ENCODE measurements around the gene MZT2A.
"Not testable (repeated sequence)": the region's sequence is repeated elsewhere in the genome, so short reads cannot be mapped to it uniquely, and the experiment has no call there.

The MZT2A gene

GRCh38 chr2:131516621-131517020 is 24.4 kb upstream of the MZT2A start:
- peak; percentile 31 for TF ChIP-seq CTCF (IDR thresholded peaks at IDR 0.05; ENCODE audit: low read depth, low read length, missing control alignments)
- H3K4me3 ChIP-seq (replicated peaks; ENCODE audit: low read depth, low read length); DNase-seq (ENCODE audit: extremely low read depth, low read depth): not testable (repeated sequence)

- no peak for DNase-seq (ENCODE audit: extremely low read depth, low read depth)
- no peak for TF ChIP-seq CTCF (IDR thresholded peaks at IDR 0.05; ENCODE audit: low read depth, low read length, missing control alignments)
- H3K4me3 ChIP-seq (replicated peaks; ENCODE audit: low read depth, low read length): no peak overlapping the region
Measured at GRCh38 chr2:131516011-131516410, 23.8 kb upstream of the MZT2A start.

GRCh38 chr2:131515235-131515634 is 23.0 kb upstream of the MZT2A start:
- H3K4me3 ChIP-seq (replicated peaks; ENCODE audit: low read depth, low read length); DNase-seq (ENCODE audit: extremely low read depth, low read depth): not testable (repeated sequence)

DNA sequence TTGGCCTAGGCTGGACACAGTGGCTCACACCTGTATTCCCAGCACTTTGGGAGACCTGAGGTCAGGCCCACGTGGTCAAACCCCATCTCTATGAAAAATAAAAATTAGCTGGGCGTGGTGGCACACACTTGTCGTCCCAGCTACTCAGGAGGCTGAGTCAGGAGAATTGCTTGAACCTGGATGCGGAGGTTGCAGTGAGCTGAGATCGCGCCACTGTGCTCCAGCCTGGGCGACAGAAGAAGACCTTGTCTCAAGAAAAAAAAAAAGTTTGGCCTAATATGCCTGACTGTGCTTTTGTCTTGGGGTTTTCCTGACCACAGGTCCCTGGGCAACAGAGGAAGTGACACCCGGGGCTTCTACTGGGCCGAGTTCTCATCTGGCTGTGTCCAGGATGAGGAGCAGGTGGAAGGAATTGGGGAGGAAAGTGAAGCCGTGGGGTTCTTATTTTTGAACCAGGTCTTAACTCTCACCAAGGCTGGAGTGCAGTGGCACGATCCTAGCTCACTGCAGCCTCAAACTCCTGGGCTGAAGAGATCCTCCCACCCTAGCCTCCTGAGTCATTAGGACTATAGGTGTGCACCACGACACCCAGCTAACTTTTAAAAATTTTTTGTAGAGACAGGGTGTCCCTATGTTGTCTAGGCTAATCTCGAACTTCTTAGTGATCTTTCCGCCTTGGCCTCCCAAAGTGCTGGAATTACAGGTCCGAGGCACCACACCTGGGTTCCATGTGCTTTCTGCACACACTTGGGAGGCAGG is 22.4 kb upstream of the MZT2A start:
- not testable (repeated sequence) for DNase-seq (ENCODE audit: extremely low read depth, low read depth); H3K4me3 ChIP-seq (replicated peaks; ENCODE audit: low read depth, low read length)

DNA sequence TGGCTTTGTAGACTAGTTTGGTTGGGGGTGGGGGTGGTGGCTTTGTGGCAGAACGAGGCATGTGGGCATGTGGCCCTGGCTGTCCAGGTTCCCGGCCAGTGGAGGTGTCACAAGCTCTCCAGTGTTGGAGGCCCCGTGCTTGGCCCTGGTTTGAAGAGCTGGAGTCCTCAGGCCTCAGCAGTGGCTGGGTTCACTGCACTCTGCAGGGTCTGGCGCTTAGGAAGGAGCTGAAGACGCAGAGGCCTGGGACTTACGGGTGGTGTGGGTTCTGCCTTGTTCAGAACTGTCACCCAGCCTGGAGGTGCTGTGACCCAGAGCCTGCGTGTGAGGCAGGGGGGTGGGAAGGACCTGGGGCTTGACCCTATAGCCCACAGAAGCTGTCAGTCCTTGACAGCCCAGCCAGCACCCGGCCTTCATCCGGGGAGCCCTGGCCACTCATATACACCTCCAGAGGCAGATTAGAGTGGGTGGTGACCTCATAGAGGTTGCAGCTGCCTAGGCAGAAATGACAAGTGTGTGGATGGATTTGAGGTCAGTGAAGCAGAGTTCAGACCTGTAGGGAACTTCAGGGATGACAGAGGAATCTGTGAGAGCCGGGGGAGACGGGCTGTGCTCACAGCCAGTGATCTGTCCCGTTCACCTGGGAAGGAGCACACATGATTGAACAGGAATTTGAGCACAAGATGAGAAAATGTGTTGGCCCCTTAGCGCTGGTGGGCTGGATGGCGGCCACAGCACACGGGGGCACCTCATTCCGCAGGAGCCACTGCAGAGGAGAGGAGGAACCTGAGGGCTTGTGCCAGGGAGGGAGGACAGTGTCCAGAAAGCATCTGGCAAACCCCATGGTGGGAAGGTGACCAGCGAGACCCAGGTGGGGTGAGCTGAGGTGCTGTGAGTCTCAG is 20.0 kb upstream of the MZT2A start:
- DNase-seq (ENCODE audit: extremely low read depth, low read depth); H3K4me3 ChIP-seq (replicated peaks; ENCODE audit: low read depth, low read length): not testable (repeated sequence)

DNA sequence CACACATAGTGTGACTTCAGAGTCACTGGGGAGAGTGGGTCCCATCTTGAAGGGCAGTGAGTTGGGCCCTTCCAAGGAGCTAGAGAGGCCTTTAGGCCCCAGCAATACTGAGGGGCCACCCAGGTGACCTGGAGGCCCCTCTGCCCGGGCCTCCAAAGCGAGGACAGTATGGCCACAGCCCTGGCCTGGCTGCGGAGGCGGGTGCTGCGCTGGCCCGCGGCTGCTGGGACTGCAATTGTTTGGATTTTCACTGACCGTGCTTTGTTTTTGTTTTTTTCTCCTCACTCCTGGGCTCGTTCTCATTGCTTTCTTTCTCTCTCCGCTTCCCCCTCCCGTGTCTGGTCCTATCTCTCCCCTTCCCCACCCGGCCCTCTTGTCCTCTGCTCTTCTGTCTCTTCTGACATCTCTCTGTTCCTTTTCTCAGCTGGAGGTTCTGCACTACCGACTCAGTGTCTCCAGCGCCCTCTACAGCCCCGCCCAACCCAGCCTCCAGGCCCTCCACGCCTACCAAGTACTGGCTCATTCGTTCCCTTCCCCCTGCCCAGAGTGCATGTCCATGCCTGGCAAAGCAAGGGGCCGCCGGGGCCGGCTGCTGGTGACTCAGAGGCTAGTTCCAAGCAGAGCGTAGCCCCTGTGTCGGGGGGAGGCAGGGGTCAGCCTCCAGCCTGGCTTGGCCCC is 19.2 kb upstream of the MZT2A start:
- not testable (repeated sequence) for H3K4me3 ChIP-seq (replicated peaks; ENCODE audit: low read depth, low read length); DNase-seq (ENCODE audit: extremely low read depth, low read depth)

DNA sequence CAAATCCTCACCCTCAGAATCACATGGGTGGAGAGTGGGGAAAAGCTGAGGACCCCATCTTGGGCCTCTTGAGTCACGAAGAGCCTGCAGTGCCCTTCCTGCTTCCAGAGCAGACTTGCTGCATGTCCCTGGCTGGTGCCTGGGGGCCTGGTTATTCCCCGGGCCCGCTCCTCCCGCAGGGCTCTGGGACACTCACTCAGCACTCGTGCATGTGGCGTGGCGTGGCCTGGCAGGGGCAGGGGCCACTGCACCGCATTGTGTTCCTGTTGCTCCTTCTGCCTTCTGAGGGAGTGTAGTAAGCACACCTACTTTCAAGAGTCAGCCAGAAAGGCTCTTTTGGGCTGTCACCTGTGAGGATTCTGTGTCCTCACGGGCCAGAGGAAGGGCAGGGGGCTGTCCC is 17.4 kb upstream of the MZT2A start:
- no peak for TF ChIP-seq CTCF (IDR thresholded peaks at IDR 0.05; ENCODE audit: low read depth, low read length, missing control alignments)
- H3K4me3 ChIP-seq (replicated peaks; ENCODE audit: low read depth, low read length): no peak overlapping the region
- DNase-seq (ENCODE audit: extremely low read depth, low read depth): no peak

DNA sequence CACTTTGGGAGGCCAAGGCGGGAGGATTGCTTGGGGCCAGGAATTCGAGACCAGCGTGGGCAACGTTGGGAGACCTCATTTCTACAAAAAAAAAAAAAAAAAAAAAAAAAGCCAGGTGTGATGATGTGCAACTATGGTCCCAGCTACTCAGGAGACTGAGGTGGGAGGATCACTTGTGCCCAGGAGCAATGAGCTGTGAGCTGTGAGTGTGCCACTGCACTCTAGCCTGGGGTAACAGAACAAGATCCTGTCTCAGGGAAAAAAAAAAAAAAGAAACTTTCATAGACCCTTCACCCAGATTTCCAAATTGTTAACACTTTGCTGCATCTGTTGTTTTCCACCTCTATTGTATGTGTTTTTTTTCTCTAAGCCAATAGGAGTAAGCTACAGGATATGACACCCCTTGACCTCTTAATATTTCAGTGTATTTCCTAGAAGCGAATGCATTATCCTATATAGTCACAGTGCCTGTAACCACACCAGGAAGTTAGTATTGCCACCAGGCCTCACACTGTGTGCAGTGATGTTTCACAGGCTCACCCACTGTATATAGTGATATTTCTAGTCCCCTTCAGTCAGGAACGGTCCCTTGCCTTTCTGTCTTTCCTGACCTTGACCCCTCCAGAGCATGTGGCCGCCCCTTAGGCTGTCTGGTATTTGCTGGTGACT is 12.0 kb upstream of the MZT2A start:
- not testable (repeated sequence) for H3K4me3 ChIP-seq (replicated peaks; ENCODE audit: low read depth, low read length); DNase-seq (ENCODE audit: extremely low read depth, low read depth)

DNA sequence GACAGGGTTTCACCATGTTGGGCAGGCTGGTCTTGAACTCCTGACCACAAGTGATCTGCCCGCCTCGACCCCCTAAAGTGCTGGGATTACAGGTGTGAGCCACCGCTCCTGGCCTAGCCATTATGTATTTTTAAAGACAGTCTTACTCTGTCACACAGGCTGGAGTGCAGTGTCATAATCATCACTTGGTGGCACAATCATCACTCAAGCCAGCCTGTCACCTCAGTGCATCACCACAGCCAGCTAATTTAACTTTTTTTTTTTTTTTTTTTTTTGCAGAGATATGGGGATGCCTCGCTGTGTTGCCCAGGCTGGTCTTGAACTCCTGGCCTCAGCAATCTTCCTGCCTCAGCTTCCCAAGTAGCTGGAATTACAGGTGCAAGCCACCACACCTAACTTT is 11.4 kb upstream of the MZT2A start:
- not testable (repeated sequence) for DNase-seq (ENCODE audit: extremely low read depth, low read depth); H3K4me3 ChIP-seq (replicated peaks; ENCODE audit: low read depth, low read length)

DNA sequence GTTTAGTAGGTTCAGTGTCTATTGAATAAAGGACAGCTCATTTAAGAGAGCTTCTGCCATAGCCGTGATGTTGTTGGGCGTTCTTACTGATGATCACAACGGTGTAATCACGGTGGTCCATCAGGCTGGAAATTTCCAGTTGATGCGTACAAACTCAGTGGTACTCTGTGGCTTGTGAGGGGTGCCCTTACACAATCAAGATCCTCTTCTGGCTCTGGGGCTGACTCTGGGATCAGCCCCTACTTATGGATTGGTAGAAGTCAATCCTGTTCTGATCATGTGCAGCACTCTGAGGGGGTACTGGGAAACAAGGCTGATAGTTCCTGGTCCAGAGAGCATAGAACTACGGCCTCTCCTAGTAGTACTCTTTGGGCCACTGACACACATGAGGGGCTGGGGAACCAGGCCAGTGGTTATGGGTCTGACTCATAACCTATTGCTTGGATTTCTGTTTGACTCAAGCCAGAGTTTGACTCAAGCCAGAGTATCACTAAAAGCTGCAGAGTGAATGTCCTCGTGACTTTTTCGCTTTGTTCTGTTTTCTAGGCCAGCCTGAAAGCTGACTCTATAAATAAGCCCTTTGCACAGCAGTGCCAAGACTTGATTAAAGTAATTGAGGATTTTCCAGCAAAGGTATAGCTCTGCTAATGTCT is 6.2 kb upstream of the MZT2A start:
- DNase-seq (ENCODE audit: extremely low read depth, low read depth); H3K4me3 ChIP-seq (replicated peaks; ENCODE audit: low read depth, low read length): not testable (repeated sequence)

DNA sequence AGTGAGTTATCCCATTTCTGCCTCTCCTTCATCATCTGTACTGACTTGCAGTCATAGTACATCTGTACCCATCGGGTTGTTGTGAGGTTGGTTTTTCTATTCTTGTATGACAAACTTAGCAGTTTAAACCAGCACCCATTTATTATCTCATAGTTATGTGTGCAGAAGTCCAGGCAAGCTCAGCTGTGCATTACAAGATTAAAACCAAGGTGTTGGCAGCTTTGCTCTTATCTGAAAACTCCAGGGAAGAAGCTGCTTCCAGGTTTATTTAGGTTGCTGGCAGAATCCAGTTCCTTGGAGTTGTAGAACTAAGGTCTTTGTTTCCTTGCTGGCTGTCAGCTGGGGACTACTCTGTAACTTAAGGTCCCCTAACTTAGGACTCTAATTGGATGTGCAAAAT is 3.3 kb upstream of the MZT2A start:
- DNase-seq (ENCODE audit: extremely low read depth, low read depth): not testable (repeated sequence)

More for the DNA sequence above, 3.3 kb upstream of the MZT2A start:
- H3K4me3 ChIP-seq (replicated peaks; ENCODE audit: low read depth, low read length): not testable (repeated sequence)
